GM12878 (cell line): ENCODE data around the gene RNF166. TPM values are rescaled to one million over a fixed set of nuclear protein-coding genes. Genes with fewer than 3 reads are reported as not detected.

Experiments
- ATAC-seq: fragments of 200-7000 bp; cut with Tn5 transposase; 3 replicates; pipeline ENCODE4 v1.9.1; 2020; ENCODE audit warnings: mild to moderate bottlenecking, moderate library complexity
- BruUV-seq: library from RNA; stranded (reverse); fragments of 400-500 nt; replicated peaks from 2 replicates; lab custom pipeline; 2021; lab: Mats Ljungman, UMichigan
- CTCF ChIA-PET: fragments of 300-600 bp; sonication (Branson Sonifier 250); formaldehyde crosslinking; extraction: SDS; loops from one replicate; lab custom pipeline; 2021; ENCODE audit warnings: inconsistent platforms; lab: Yijun Ruan, JAX
- POLR2A ChIA-PET: fragments of 350-600 bp; formaldehyde crosslinking; extraction: SDS; loops from one replicate; lab custom pipeline; 2021; ENCODE audit warnings: inconsistent platforms; lab: Charles Lee
- RAD21 ChIA-PET: fragments of 300-600 bp; sonication (Branson Sonifier 250); formaldehyde crosslinking; loops from one replicate; lab custom pipeline; 2023; ENCODE audit warnings: antibody characterized with exemption; ENCODE audit not compliant: unreplicated experiment; lab: Charles Lee
- SMC1A ChIA-PET: fragments of 300-600 bp; sonication (Branson Sonifier 250); formaldehyde crosslinking; loops from one replicate; lab custom pipeline; 2023; ENCODE audit not compliant: unreplicated experiment, uncharacterized antibody; lab: Charles Lee
- DNase-seq: peaks from one replicate; pipeline ENCODE4 v3.0.0-alpha.2; 2011; ENCODE audit warnings: low read depth, low spot score
- FAIRE-seq: peaks from 3 replicates; lab custom pipeline; 2011; peaks lifted over from hg19 to GRCh38; lab: Jason Lieb, UNC
- H2AFZ ChIP-seq: 2 replicates; pipeline ENCODE4 v1.6.0; 2011; ENCODE audit warnings: low read depth, low read length, control low read depth; ENCODE audit not compliant: control insufficient read depth
- H3K27ac ChIP-seq: 2 replicates; pipeline ENCODE4 v1.5.1; 2011; ENCODE audit warnings: control low read depth; ENCODE audit not compliant: control insufficient read depth, insufficient read depth
- H3K27me3 ChIP-seq, 2 experiments: replicated peaks in 1 of 2; 2 replicates each; pipeline versions ENCODE4 v1.6.0 to v1.6.1; 2011; ENCODE audit warnings: low read length in 1 of 2; ENCODE audit not compliant: control insufficient read depth in 2 of 2, insufficient read depth in 2 of 2
- H3K36me3 ChIP-seq, 2 experiments: 2 replicates each; pipeline ENCODE4 v1.5.1; 2011; ENCODE audit warnings: low read length in 1 of 2; ENCODE audit not compliant: control insufficient read depth in 2 of 2, insufficient read depth in 2 of 2
- H3K4me1 ChIP-seq: 2 replicates; pipeline ENCODE4 v1.6.1; 2011; ENCODE audit warnings: mild to moderate bottlenecking, low read length, moderate library complexity, mixed read lengths; ENCODE audit not compliant: control insufficient read depth, insufficient read depth
- H3K4me2 ChIP-seq: 2 replicates; pipeline ENCODE4 v1.6.0; 2011; ENCODE audit warnings: control low read depth; ENCODE audit not compliant: control insufficient read depth, insufficient read depth
- H3K4me3 ChIP-seq: fragments of 200-600 bp; sonication (generic); 2 replicates; pipeline ENCODE4 v1.5.1; 2016
- H3K79me2 ChIP-seq: 2 replicates; pipeline ENCODE4 v1.6.0; 2011; ENCODE audit warnings: low read length; ENCODE audit not compliant: control insufficient read depth, insufficient read depth
- H3K9ac ChIP-seq: 2 replicates; pipeline ENCODE4 v1.8.0; 2011; ENCODE audit warnings: low read length, control low read depth, mixed read lengths; ENCODE audit not compliant: control insufficient read depth, insufficient read depth
- H3K9me3 ChIP-seq: replicated peaks from 3 replicates; pipeline ENCODE4 v1.5.1; 2011; ENCODE audit warnings: mild to moderate bottlenecking, low read length; ENCODE audit not compliant: control insufficient read depth, insufficient read depth
- H4K20me1 ChIP-seq: 2 replicates; pipeline ENCODE4 v1.6.0; 2011; ENCODE audit not compliant: control insufficient read depth, insufficient read depth
- EZH2 ChIP-seq: IDR thresholded peaks from 2 replicates; pipeline ENCODE4 v1.6.1; 2012; ENCODE audit warnings: low read depth, mild to moderate bottlenecking, control low read depth, inconsistent platforms, low read length, borderline replicate concordance; ENCODE audit not compliant: control insufficient read depth
- NFIC ChIP-seq: IDR thresholded peaks from 2 replicates; pipeline ENCODE4 v1.6.1; 2012; ENCODE audit warnings: low read depth, mild to moderate bottlenecking, inconsistent platforms, low read length, moderate library complexity
- PRDM15 ChIP-seq: fragments of 450-650 bp; formaldehyde crosslinking; IDR thresholded peaks from 2 replicates; pipeline ENCODE4 v1.4.0; 2020; ENCODE audit warnings: mild to moderate bottlenecking, moderate library complexity
- RFX5 ChIP-seq: IDR thresholded peaks from 2 replicates; pipeline ENCODE4 v1.6.1; 2011; ENCODE audit warnings: low read depth, low read length, improper control_type of control experiment
- SP1 ChIP-seq: IDR thresholded peaks from one replicate; pipeline ENCODE4 v1.6.1; 2011; ENCODE audit warnings: low read depth, low read length
- SUZ12 ChIP-seq: fragments of 200-600 bp; sonication (generic); IDR thresholded peaks from one replicate; pipeline ENCODE4 v1.6.1; 2018; ENCODE audit warnings: antibody characterized with exemption, mild to moderate bottlenecking; ENCODE audit not compliant: unreplicated experiment
- TCF3 ChIP-seq: IDR thresholded peaks from 2 replicates; pipeline ENCODE4 v1.6.1; 2012; ENCODE audit warnings: low read depth, mild to moderate bottlenecking, low read length, borderline replicate concordance; ENCODE audit not compliant: insufficient read depth
- ZNF274 ChIP-seq: IDR thresholded peaks from one replicate; pipeline ENCODE4 v1.8.0; 2011; ENCODE audit not compliant: insufficient read length, insufficient read depth
- WGBS: methylation state at CpG from one replicate; pipeline ENCODE4 v1.1.6; 2016; ENCODE audit warnings: low lambda C conversion rate; ENCODE audit not compliant: insufficient replicate concordance, insufficient coverage; ENCODE audit errors: missing lambda C conversion rate; 5-methylcytosine and 5-hydroxymethylcytosine counted together
- in situ Hi-C: fragments of 300-500 bp; cut with MboI; formaldehyde crosslinking; loops from 9 replicates; pipeline ENCODE4 v1.14.3; 2018; ENCODE audit warnings: mixed read lengths
- intact Hi-C: fragments of 100-400 bp; cut with micrococcal nuclease; formaldehyde crosslinking; loops from one replicate; pipeline ENCODE4 v1.14.2; 2022; ENCODE audit not compliant: unreplicated experiment
- polyA plus RNA-seq, 11 experiments: library from polyadenylated mRNA; depleted of rRNA in 4 of 11; unstranded in 6 of 11; stranded (reverse) in 5 of 11; fragments of >200 nt; fragmentation: Nextera tagmentation in 4 of 11; fragmentation: Illumina TruSeq in 1 of 11; extraction: Ambion mirVana in 4 of 11; extraction: Trizol in 1 of 11; gene quantifications; 1 replicate in 1 of 11; 2 replicates in 10 of 11; pipeline versions ENCODE4 v1.2.1 to v1.2.3, GENCODE V29; 2011 to 2016; ENCODE audit warnings: inconsistent platforms in 2 of 11, missing spikeins in 2 of 11, low read depth in 1 of 11
- total RNA-seq, 4 experiments: library from RNA; depleted of rRNA in 3 of 4; stranded (reverse); fragments of >200 nt in 3 of 4; fragmentation: Illumina TruSeq in 1 of 4; extraction: Trizol in 1 of 4; gene quantifications; 2 replicates each; pipeline versions ENCODE4 v1.2.1 to v1.2.3, GENCODE V29; 2013 to 2021
- TF ChIP-seq, protein P1 (sequence below): fragments of 450-650 bp; IDR thresholded peaks from 2 replicates; pipeline ENCODE4 v1.6.1; 2018; ENCODE audit warnings: borderline replicate concordance, mild to moderate bottlenecking; ENCODE audit not compliant: partially characterized antibody
- TF ChIP-seq, protein P2 (sequence below): fragments of 450-650 bp; IDR thresholded peaks from 2 replicates; pipeline ENCODE4 v1.6.1; 2017; ENCODE audit warnings: mild to moderate bottlenecking, moderate library complexity

RNF166 gene
- total and polyA plus RNA-seq, 10 of the 15 experiments (the other 5 are each of a cell fraction or from before 2014, with no cell fraction given): 0.48 to 32.8 (median 12.1) TPM

DNA sequence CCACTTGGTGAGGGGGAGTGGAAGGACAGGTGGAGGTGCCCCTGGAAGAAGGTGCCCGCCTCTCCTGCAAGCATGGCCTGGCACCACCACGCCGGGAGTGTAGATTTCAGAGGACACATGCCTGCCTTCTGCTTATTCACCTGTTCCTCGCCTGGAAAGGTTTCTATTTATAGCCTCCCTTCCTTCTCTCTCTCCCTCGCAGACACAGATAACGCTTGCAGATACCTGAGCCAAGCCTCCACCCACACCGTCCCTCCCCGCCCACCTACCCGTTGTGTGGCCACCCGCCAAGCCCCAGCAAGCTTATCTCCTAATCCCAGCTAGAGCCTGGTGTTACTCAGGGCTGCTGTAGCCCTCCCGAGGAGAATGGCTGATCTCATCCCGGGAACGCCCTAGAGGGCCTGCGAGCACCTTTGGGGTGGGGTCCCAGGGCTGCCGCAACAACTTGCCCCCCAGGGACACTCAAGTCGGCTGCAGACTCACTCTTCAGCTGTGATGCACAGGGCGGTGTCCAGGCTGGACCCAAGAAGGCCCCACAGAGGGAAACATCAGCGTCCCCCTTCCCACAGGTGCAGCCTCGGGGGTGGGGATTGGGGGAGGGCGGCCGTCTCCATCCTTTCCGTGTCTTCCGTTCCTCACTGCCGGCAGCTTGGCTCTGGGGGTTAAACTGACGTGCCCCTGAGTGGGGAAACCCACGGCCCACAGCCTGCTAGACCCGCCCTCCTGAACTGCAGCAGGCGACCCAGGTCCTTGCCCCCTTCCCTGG, 18.0 kb downstream of the RNF166 start (continued):
- TF ChIP-seq TCF3 (no peak), RFX5 (no peak), EZH2 (no peak)
- TF ChIP-seq, protein P1, sequence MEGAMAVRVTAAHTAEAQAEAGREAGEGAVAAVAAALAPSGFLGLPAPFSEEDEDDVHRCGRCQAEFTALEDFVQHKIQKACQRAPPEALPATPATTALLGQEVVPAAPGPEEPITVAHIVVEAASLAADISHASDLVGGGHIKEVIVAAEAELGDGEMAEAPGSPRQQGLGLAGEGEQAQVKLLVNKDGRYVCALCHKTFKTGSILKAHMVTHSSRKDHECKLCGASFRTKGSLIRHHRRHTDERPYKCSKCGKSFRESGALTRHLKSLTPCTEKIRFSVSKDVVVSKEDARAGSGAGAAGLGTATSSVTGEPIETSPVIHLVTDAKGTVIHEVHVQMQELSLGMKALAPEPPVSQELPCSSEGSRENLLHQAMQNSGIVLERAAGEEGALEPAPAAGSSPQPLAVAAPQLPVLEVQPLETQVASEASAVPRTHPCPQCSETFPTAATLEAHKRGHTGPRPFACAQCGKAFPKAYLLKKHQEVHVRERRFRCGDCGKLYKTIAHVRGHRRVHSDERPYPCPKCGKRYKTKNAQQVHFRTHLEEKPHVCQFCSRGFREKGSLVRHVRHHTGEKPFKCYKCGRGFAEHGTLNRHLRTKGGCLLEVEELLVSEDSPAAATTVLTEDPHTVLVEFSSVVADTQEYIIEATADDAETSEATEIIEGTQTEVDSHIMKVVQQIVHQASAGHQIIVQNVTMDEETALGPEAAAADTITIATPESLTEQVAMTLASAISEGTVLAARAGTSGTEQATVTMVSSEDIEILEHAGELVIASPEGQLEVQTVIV: no peak
- TF ChIP-seq, all 136 proteins: peak for 0

DNA sequence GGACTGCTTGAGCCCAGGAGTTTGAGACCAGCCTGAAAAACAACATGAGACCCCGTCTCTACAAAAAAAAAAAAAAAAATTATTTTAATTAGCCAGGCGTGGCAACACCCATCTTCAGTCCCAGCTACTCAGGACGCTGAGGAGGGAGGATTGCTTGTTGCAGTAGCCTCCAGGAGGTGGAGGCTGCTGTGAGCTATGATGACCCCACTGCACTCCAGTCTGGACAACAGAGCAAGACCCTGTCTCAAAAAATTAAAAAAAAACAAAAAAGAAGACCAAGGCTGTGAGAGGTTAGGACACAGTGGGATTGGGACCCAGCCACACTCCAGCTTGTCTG, 18.6 kb downstream of the RNF166 start:
- WGBS: 37% methylated on average over 3 of the region's 3 CpGs
- no peak for TF ChIP-seq ZNF274
- no peak for TF ChIP-seq SUZ12
- no peak for TF ChIP-seq NFIC
- no peak for TF ChIP-seq PRDM15 (CRISPR knock-in tag)
- no peak for TF ChIP-seq SP1
- TF ChIP-seq, protein P2, sequence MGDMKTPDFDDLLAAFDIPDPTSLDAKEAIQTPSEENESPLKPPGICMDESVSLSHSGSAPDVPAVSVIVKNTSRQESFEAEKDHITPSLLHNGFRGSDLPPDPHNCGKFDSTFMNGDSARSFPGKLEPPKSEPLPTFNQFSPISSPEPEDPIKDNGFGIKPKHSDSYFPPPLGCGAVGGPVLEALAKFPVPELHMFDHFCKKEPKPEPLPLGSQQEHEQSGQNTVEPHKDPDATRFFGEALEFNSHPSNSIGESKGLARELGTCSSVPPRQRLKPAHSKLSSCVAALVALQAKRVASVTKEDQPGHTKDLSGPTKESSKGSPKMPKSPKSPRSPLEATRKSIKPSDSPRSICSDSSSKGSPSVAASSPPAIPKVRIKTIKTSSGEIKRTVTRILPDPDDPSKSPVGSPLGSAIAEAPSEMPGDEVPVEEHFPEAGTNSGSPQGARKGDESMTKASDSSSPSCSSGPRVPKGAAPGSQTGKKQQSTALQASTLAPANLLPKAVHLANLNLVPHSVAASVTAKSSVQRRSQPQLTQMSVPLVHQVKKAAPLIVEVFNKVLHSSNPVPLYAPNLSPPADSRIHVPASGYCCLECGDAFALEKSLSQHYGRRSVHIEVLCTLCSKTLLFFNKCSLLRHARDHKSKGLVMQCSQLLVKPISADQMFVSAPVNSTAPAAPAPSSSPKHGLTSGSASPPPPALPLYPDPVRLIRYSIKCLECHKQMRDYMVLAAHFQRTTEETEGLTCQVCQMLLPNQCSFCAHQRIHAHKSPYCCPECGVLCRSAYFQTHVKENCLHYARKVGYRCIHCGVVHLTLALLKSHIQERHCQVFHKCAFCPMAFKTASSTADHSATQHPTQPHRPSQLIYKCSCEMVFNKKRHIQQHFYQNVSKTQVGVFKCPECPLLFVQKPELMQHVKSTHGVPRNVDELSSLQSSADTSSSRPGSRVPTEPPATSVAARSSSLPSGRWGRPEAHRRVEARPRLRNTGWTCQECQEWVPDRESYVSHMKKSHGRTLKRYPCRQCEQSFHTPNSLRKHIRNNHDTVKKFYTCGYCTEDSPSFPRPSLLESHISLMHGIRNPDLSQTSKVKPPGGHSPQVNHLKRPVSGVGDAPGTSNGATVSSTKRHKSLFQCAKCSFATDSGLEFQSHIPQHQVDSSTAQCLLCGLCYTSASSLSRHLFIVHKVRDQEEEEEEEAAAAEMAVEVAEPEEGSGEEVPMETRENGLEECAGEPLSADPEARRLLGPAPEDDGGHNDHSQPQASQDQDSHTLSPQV: no peak

More for the DNA sequence above, 18.6 kb downstream of the RNF166 start:
- ChIA-PET SMC1A (interaction anchor here (0.6 to 1.3 kb wide), 3 partner anchors 13 to 811 kb away, joined by 3 to 7 read pairs (median 4); no protein-coding TSS in a partner anchor), CTCF (interaction anchor here (1.1 to 2.0 kb wide), 5 partner anchors 13 to 50 kb away, joined by 3 to 7 read pairs (median 4); no protein-coding TSS in a partner anchor), RAD21 (no interaction called here), POLR2A (interaction anchor here (0.8 to 1.5 kb wide), 3 partner anchors 10 to 16 kb away, joined by 3 to 4 read pairs (median 4); no protein-coding TSS in a partner anchor)
- peaks cover 32% of the 10 kb centered on the region for H3K4me1 ChIP-seq
- no peak overlapping the region for H3K9ac ChIP-seq
- intact Hi-C loops (no loop called here), in situ Hi-C loops (no loop called here)
- ATAC-seq (no peak), FAIRE-seq (no peak), DNase-seq (no peak)
- no peak overlapping the region for H3K4me2 ChIP-seq
- H3K79me2 ChIP-seq: no peaks in the 10 kb centered on the region
- H2AFZ ChIP-seq: no peak overlapping the region
- H3K27me3 ChIP-seq: no peaks in the 10 kb centered on the region; a peak in 1 of 4 replicates
- no peaks in the 10 kb centered on the region for H4K20me1 ChIP-seq
- no peaks in the 10 kb centered on the region for H3K9me3 ChIP-seq
- no TSS peak for BruUV-seq
- no peak overlapping the region for H3K27ac ChIP-seq
- no peak overlapping the region for H3K4me3 ChIP-seq
- no peaks in the 10 kb centered on the region for H3K36me3 ChIP-seq
